Upper lobe of right lung (tissue), 1 donor: Measurements from ENCODE around the gene LDLRAD3. TPM values are rescaled to one million over a fixed set of nuclear protein-coding genes. Genes with fewer than 3 reads are reported as not detected.

Source experiments
- ATAC-seq: fragments of 200-7000 bp; cut with Tn5 transposase; one replicate; pipeline ENCODE4 v1.9.1; 2020; ENCODE audit warnings: mild to moderate bottlenecking, moderate library complexity
- DNase-seq: peaks from one replicate; pipeline ENCODE4 v3.0.0-alpha.2; 2020
- H3K27ac ChIP-seq: fragments of 200-600 bp; one replicate; pipeline ENCODE4 v1.8.0; 2022
- H3K27me3 ChIP-seq: fragments of 200-600 bp; one replicate; pipeline ENCODE4 v1.8.0; 2022; ENCODE audit warnings: mild to moderate bottlenecking
- H3K36me3 ChIP-seq: fragments of 200-600 bp; one replicate; pipeline ENCODE4 v1.8.0; 2022
- H3K4me1 ChIP-seq: fragments of 200-600 bp; one replicate; pipeline ENCODE4 v1.8.0; 2022
- H3K4me3 ChIP-seq: fragments of 200-600 bp; one replicate; pipeline ENCODE4 v1.8.0; 2022; ENCODE audit warnings: mild to moderate bottlenecking
- H3K9me3 ChIP-seq: fragments of 200-600 bp; one replicate; pipeline ENCODE4 v1.8.0; 2022
- CTCF ChIP-seq: fragments of 200-600 bp; IDR thresholded peaks from one replicate; pipeline ENCODE4 v1.8.0; 2022; ENCODE audit warnings: antibody characterized with exemption
- intact Hi-C: fragments of 100-400 bp; cut with DNase I; formaldehyde crosslinking; loops from one replicate; pipeline ENCODE4 v1.11.0; 2022
- total RNA-seq: library from RNA; stranded (reverse); fragmentation: NEBNext Ultra II Directional; extraction: Animal tissue kit (Norgen Biotek cat#: 25700); gene quantifications from one replicate; pipeline ENCODE4 v1.2.1, GENCODE V29; 2021
- donor health status: DM: no; HTN: yes; CAD: no; lungs with severe emphysema.

The LDLRAD3 gene
- total RNA-seq, 1 donor from 2014 or later: 7.9 TPM

- ATAC-seq (no peak), DNase-seq (no peak)
- Histone ChIP-seq H3K4me3 (no peak overlapping the region), H3K27me3 (no peaks in the 10 kb centered on the region), H3K27ac (no peak overlapping the region), H3K4me1 (no peaks in the 10 kb centered on the region), H3K9me3 (no peaks in the 10 kb centered on the region), H3K36me3 (no peaks in the 10 kb centered on the region)
- no peak for TF ChIP-seq CTCF
- intact Hi-C loops: no loop called here
Observed at GRCh38 chr11:36230779-36231699, 287.2 kb downstream of the LDLRAD3 start.

GRCh38 chr11:36233204-36233603, 289.3 kb downstream of the LDLRAD3 start:
- no peak for DNase-seq

GRCh38 chr11:36234825-36235224, 291.0 kb downstream of the LDLRAD3 start:
- Histone ChIP-seq H3K9me3 (no peaks in the 10 kb centered on the region), H3K4me1 (no peaks in the 10 kb centered on the region), H3K4me3 (no peak overlapping the region), H3K27me3 (no peaks in the 10 kb centered on the region), H3K36me3 (no peaks in the 10 kb centered on the region), H3K27ac (no peak overlapping the region)
- intact Hi-C loops: no loop called here
- ATAC-seq (no peak), DNase-seq (no peak)
- TF ChIP-seq CTCF: no peak

More at GRCh38 chr11:36233204-36233603, 289.3 kb downstream of the LDLRAD3 start:
- intact Hi-C loops: no loop called here
- Histone ChIP-seq H3K4me3 (no peak overlapping the region), H3K9me3 (no peaks in the 10 kb centered on the region), H3K27me3 (no peaks in the 10 kb centered on the region), H3K27ac (no peak overlapping the region), H3K4me1 (no peaks in the 10 kb centered on the region), H3K36me3 (no peaks in the 10 kb centered on the region)
- no peak for ATAC-seq
- TF ChIP-seq CTCF: no peak

- TF ChIP-seq CTCF: no peak
- Histone ChIP-seq H3K4me1 (no peaks in the 10 kb centered on the region), H3K4me3 (no peak overlapping the region), H3K27ac (no peak overlapping the region), H3K27me3 (no peaks in the 10 kb centered on the region), H3K36me3 (no peaks in the 10 kb centered on the region), H3K9me3 (no peaks in the 10 kb centered on the region)
- intact Hi-C loops: no loop called here
- no peak for ATAC-seq
- no peak for DNase-seq
Observed at GRCh38 chr11:36235750-36236149, 291.9 kb downstream of the LDLRAD3 start.

GRCh38 chr11:36237391-36237790, 293.5 kb downstream of the LDLRAD3 start:
- no peak overlapping the region for H3K27ac ChIP-seq
- TF ChIP-seq CTCF: no peak
- H3K36me3 ChIP-seq: no peaks in the 10 kb centered on the region
- DNase-seq (no peak), ATAC-seq (no peak)
- H3K4me1 ChIP-seq: no peaks in the 10 kb centered on the region
- H3K9me3 ChIP-seq: no peaks in the 10 kb centered on the region
- intact Hi-C loops: no loop called here
- no peak overlapping the region for H3K4me3 ChIP-seq
- H3K27me3 ChIP-seq: no peaks in the 10 kb centered on the region
